ENCODE measurements around the gene MYO3B. TPM values are rescaled to one million over a fixed set of nuclear protein-coding genes. Genes with fewer than 3 reads are reported as not detected.

The MYO3B gene
- total and polyA plus RNA-seq, 2 donors (not counting 3 experiments of a cell fraction or from before 2014, with no cell fraction given): 0.03 TPM; not detected in 1

DNA sequence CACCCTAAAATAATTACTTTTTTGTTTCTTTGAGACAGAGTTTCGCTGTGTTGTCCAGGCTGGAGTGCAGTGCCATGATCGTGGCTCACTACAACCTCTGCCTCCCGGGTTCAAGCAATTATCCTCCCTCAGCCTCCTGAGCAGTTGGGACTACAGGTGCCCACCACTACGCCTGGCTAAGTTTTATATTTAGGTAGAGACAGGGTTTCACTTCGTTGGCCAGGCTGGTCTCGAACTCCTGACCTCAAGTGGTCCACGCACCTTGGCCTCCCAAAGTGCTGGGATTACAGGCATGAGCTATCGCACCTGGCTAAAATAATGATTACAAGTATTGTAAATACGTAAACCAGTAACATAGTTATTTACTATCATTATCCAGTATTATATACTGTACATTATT, 279.8 kb downstream of the MYO3B start:
- no peak overlapping the region for H3K4me3 ChIP-seq (replicated peaks in 1 of 3; ENCODE audit: insufficient read depth in 1 of 3, low read depth in 1 of 3, low read length in 3 of 3)
- no peak overlapping the region for H3K4me2 ChIP-seq (ENCODE audit: insufficient read depth, low read length)
- H3K9ac ChIP-seq (replicated peaks; ENCODE audit: extremely low read depth, insufficient read depth, low read length): no peak overlapping the region
- no peaks in the 10 kb centered on the region for H3K4me1 ChIP-seq (ENCODE audit: control insufficient read depth, extremely low read depth, insufficient read depth, low read length)
- ChIA-PET CTCF (no interaction called here), POLR2A (no interaction called here)
- no peak for DNase-seq (ENCODE audit: low read depth, low spot score)
- H3K9me1 ChIP-seq (replicated peaks; ENCODE audit: control insufficient read depth, extremely low read depth, insufficient read depth, low read length): no peaks in the 10 kb centered on the region
- no TSS peak for BruUV-seq (replicated peaks)
- TF ChIP-seq JUN (IDR thresholded peaks at IDR 0.05; ENCODE audit: borderline replicate concordance, insufficient read depth, insufficient read length, low read depth): no peak
- TF ChIP-seq FOS (IDR thresholded peaks at IDR 0.05; ENCODE audit: borderline replicate concordance, insufficient read depth, low read length): no peak
- TF ChIP-seq POLR2A (IDR thresholded peaks at IDR 0.05; ENCODE audit: low read depth, low read length): no peak
- TF ChIP-seq, protein P1, sequence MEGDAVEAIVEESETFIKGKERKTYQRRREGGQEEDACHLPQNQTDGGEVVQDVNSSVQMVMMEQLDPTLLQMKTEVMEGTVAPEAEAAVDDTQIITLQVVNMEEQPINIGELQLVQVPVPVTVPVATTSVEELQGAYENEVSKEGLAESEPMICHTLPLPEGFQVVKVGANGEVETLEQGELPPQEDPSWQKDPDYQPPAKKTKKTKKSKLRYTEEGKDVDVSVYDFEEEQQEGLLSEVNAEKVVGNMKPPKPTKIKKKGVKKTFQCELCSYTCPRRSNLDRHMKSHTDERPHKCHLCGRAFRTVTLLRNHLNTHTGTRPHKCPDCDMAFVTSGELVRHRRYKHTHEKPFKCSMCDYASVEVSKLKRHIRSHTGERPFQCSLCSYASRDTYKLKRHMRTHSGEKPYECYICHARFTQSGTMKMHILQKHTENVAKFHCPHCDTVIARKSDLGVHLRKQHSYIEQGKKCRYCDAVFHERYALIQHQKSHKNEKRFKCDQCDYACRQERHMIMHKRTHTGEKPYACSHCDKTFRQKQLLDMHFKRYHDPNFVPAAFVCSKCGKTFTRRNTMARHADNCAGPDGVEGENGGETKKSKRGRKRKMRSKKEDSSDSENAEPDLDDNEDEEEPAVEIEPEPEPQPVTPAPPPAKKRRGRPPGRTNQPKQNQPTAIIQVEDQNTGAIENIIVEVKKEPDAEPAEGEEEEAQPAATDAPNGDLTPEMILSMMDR (IDR thresholded peaks at IDR 0.05; ENCODE audit: extremely low read depth in 1 of 2, insufficient read depth in 1 of 2, low read depth in 1 of 2, low read length in 2 of 2): no peak
- no peak for TF ChIP-seq GATA2 (IDR thresholded peaks at IDR 0.05; ENCODE audit: insufficient read depth, insufficient read length, low read depth, low read length)
- TF ChIP-seq MYC (IDR thresholded peaks at IDR 0.05; ENCODE audit: low read depth, low read length): no peak
- no peaks in the 10 kb centered on the region for H3K79me2 ChIP-seq (ENCODE audit: control insufficient read depth, insufficient read depth, low read length)
- intact Hi-C loops (cut with micrococcal nuclease) (no loop called here), dilution Hi-C loops (cut with MboI; ENCODE audit: extremely low pct_ligation_motif_present, low sequenced_read_pairs) (no loop called here)
- no peak for FAIRE-seq
- H3K36me3 ChIP-seq (ENCODE audit: control insufficient read depth in 2 of 2, extremely low read depth in 1 of 2, insufficient read depth in 2 of 2, low read length in 2 of 2): no peaks in the 10 kb centered on the region
- H3K9me3 ChIP-seq (replicated peaks; ENCODE audit: control insufficient read depth, insufficient read depth, low read length): no peaks in the 10 kb centered on the region
- peaks cover 0 to 2% of the 10 kb centered on the region in 2 experiments for H3K27me3 ChIP-seq (ENCODE audit: control insufficient read depth in 2 of 2, insufficient read depth in 2 of 2, low read length in 2 of 2)
- H4K20me1 ChIP-seq (replicated peaks; ENCODE audit: control insufficient read depth, extremely low read depth, insufficient read depth, low read length): no peaks in the 10 kb centered on the region
- no peak overlapping the region for H2AFZ ChIP-seq (ENCODE audit: low read depth, low read length)
- H3K27ac ChIP-seq (ENCODE audit: insufficient read depth, low read depth, low read length): no peak overlapping the region

DNA sequence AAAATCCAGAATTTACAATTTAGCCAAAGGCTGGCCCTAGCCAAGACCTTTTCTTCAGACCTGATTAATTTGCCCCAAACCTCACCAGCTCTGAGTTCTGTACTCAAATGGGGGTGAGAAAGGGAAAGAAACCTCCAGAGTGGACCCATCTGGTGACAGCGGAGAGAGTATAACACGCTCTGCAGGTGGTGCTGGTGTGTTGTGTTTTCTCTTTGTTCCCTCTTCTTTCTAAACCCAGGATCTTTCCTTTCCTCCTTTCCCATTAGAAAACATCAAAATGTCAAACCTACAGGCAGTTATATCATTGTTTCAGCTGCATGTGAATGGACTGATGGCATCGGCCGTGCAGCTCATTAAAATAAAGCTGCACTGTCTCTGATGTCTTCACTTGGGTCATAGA, 283.9 kb downstream of the MYO3B start:
- TF ChIP-seq, protein P1 (IDR thresholded peaks at IDR 0.05; ENCODE audit: extremely low read depth in 1 of 2, insufficient read depth in 1 of 2, low read depth in 1 of 2, low read length in 2 of 2): peak in 1 of 2 donors; percentile 18
- TF ChIP-seq EZH2 (IDR thresholded peaks at IDR 0.05; ENCODE audit: borderline replicate concordance, low read depth, low read length, severe bottlenecking): no peak
- DNase-seq (ENCODE audit: low read depth, low spot score): peak; percentile 12

More for the DNA sequence above, 283.9 kb downstream of the MYO3B start:
- H3K27ac ChIP-seq (ENCODE audit: insufficient read depth, low read depth, low read length): no peak overlapping the region
- no peak overlapping the region for H3K4me3 ChIP-seq (replicated peaks in 1 of 3; ENCODE audit: insufficient read depth in 1 of 3, low read depth in 1 of 3, low read length in 3 of 3)
- dilution Hi-C loops (cut with MboI; ENCODE audit: extremely low pct_ligation_motif_present, low sequenced_read_pairs) (no loop called here), intact Hi-C loops (cut with micrococcal nuclease) (loop anchor here (1.0 kb wide), 1 partner anchor 350 kb away; no protein-coding TSS in a partner anchor)
- no peaks in the 10 kb centered on the region for H3K9me3 ChIP-seq (replicated peaks; ENCODE audit: control insufficient read depth, insufficient read depth, low read length)
- H3K9ac ChIP-seq (replicated peaks; ENCODE audit: extremely low read depth, insufficient read depth, low read length): no peak overlapping the region
- no TSS peak for BruUV-seq (replicated peaks)
- H4K20me1 ChIP-seq (replicated peaks; ENCODE audit: control insufficient read depth, extremely low read depth, insufficient read depth, low read length): no peaks in the 10 kb centered on the region
- H3K79me2 ChIP-seq (ENCODE audit: control insufficient read depth, insufficient read depth, low read length): no peaks in the 10 kb centered on the region
- no peak overlapping the region for H3K4me2 ChIP-seq (ENCODE audit: insufficient read depth, low read length)
- ChIA-PET POLR2A (no interaction called here), CTCF (interaction anchor here (0.9 to 2.6 kb wide), 4 partner anchors 14 to 412 kb away, joined by 3 to 21 read pairs (median 6); partner anchors contain the start of gene GAD1)
- H3K4me1 ChIP-seq (ENCODE audit: control insufficient read depth, extremely low read depth, insufficient read depth, low read length): no peaks in the 10 kb centered on the region
- H3K27me3 ChIP-seq (ENCODE audit: control insufficient read depth in 2 of 2, insufficient read depth in 2 of 2, low read length in 2 of 2): no peaks in the 10 kb centered on the region
- H3K9me1 ChIP-seq (replicated peaks; ENCODE audit: control insufficient read depth, extremely low read depth, insufficient read depth, low read length): no peaks in the 10 kb centered on the region
- no peak overlapping the region for H2AFZ ChIP-seq (ENCODE audit: low read depth, low read length)
- no peaks in the 10 kb centered on the region for H3K36me3 ChIP-seq (ENCODE audit: control insufficient read depth in 2 of 2, extremely low read depth in 1 of 2, insufficient read depth in 2 of 2, low read length in 2 of 2)
- no peak for FAIRE-seq
